ENCODE measurements around the gene AKT3.

- TF ChIP-seq REST (IDR thresholded peaks at IDR 0.05; ENCODE audit: low read depth) = no peak
- TF ChIP-seq TAF1 (IDR thresholded peaks at IDR 0.05; ENCODE audit: low read depth) = no peak
Observed at GRCh38 chr1:243723050-243723449, 127.0 kb downstream of the AKT3 start.
